HG03469 (cell line): ENCODE measurements around the gene PAN3.
A peak's percentile ranks its signal among the peaks of the same experiment; 100 is the strongest.

Source experiments
- ATAC-seq: cut with Tn5 transposase; IDR thresholded peaks from one replicate; pipeline ENCODE4 v1.9.1; 2021; ENCODE audit warnings: mild to moderate bottlenecking, moderate library complexity, moderate number of reproducible peaks; ENCODE audit not compliant: unreplicated experiment

The PAN3 gene

GRCh38 chr13:28283600-28283999 lies 145.3 kb downstream of the PAN3 start:
- ATAC-seq = no peak

DNA sequence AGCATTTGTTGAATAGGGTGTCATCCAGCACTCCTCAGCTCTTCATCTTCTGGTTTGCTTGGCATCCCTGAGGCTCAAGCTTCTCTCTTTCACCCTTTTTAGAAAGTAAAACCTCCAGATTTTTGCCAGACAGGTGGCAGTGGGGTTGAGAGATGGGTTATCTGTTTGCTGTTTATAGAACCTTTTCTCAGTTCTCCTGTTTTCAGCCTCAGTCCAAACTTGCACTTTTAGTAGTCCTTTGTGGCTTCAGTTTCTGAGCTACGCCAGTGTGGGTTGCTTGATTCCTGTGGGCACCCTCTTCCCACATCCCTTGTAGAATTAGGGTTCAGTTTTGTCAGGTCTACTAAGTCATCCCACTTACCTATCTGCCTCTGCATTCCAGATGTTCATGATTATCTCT lies 147.9 kb downstream of the PAN3 start:
- ATAC-seq = peak; percentile 49

DNA sequence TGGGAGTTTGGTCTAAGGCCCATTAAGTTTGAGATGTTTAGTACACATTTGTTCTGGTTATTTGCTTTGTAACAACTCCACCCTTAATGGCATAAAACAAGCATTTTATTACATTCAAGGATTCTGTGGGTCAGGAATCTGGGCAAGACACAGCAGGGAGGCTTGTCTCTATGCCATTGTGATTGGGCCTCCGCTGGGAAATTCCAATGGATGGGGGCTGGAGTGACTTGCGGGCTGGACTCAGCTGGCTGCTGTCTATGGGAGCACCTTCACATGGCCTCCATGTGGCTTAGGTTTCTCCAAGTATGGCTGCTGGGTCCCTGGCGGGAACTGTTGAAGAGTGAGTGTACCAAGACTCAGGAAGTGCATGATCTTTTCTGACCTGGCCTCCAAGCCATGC lies 159.0 kb downstream of the PAN3 start:
- ATAC-seq = no peak

DNA sequence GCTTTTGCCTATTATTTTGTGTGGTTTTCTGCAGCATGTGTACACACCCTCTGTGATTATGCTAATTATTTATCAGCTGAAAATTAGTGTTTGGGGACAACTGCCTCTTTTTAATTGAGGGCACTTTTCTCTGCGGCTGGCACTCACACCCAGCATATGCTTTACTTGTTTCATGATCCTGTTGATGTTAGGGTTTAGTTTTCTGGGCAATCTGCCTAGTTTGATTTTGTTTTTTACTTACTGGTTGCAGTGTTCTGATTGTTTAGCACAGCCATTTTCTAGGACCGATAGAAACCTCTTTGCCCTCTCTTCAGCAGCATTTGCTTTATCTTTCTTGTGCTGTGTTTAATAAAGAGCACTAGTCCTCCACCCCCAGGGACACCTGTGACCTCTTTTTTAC lies 161.6 kb downstream of the PAN3 start:
- no peak for ATAC-seq

GRCh38 chr13:28301839-28302238 lies 163.5 kb downstream of the PAN3 start:
- ATAC-seq = no peak

DNA sequence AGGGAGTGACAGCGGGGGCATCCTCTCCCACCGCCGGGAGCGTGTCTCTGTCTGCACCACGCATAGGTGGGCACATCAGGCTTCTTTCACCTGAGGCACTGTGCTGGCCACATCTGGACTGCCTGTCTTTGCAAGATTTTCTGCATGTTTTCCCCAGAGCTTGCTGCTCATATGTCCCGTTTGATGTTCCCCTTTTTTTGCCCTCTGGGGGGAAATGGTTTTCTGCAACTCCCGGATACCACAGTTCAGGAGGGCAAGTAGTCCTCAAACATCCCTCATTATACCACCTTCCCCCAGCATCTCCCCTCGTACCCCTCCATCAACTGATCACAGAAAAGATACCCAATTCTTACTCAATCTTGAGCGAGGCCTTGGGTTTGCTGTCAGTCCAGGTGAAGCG lies 168.0 kb downstream of the PAN3 start:
- ATAC-seq = no peak

- no peak for ATAC-seq
Observed at GRCh38 chr13:28313579-28313978, 175.2 kb downstream of the PAN3 start.

- ATAC-seq = no peak
Observed at GRCh38 chr13:28314879-28315278, 176.5 kb downstream of the PAN3 start.

DNA sequence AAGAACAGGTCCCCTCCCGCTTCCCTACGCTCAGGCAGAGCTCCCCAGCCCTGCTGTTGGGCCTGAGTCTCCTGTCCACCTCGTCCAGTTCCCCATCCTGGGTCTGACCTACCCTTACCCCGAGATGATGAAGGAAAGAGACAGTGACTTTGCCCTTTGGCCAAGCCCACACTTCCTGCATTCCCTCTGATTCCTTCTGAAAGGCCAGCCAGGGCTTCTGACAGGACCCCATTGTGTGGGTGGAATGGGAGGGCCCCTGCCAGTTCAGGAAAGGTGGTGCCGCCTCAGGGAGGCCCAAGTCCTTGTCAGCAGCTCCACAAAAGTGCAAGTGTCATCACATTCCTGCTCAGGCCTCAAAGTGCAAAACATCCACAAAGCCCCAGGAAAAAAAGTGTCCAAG lies 177.8 kb downstream of the PAN3 start:
- no peak for ATAC-seq

- no peak for ATAC-seq
Observed at GRCh38 chr13:28316836-28317235, 178.5 kb downstream of the PAN3 start.

GRCh38 chr13:28318496-28318895 lies 180.2 kb downstream of the PAN3 start:
- ATAC-seq = no peak

DNA sequence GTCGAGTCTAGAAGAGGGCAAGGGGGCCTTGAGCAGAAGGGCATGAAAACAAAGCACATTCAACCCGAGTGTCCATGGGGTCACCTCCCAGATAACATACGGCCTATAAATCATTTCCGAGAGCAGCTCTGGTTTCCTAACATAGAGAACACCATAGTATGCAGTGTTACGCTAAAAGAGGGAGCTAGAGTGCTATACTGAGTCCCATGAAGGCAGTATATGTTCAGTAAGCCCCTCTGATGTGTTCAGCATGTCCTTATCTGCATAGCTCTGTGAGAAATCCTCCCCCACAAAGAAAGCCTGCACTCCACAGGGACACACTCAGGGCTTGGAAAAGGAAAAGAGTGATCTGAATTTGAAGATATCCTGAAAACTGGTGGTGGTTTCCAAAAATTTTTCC lies 181.2 kb downstream of the PAN3 start:
- no peak for ATAC-seq

DNA sequence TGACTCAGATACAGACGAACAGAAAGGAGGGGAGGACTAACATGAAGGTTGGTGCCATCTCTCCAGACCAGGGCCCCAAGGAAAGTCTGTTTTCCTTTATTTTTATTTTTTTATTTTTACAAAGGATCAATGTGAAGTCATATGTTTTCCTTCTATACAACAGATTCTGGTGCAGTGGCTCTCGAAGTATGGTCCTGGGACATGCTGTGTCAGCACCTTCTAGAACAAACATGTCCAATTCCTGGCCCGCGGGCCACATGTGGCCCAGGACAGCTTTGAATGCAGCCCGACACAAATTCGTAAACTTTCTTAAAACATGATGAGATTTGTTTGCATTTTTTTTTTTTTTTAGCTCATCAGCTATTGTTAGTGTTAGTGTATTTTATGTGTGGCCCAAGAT lies 181.9 kb downstream of the PAN3 start:
- no peak for ATAC-seq

DNA sequence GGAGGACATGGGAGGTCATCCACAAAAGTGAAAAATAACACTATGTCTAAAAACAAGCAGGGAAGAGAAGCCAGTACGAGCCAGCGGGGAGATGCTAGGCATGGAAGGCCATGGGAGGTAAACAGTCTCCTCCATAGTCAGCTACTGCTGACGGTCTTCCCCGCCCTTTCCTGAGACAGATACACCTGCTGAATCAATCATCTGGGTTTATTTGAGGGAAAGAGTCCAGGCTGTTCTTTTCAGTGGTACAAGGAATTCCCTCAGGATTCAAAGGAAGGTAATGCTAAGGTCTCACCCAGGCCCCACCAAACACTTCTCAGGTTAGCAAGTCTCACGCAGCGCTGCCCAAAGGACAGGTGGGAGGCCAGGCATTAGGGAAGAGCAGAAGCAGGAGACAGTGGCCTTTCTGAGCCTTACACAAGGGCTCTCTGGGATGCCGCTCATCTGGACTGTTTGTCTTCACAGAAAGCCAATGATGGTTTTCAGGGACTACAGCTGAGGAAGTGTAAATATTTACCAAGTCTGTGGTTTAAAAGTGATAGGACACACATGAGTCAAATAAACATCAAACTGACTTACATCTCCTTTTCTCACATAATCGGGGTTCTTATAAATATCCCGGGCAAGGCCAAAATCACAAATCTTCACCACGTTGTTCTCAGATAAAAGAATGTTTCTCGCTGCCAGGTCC lies 182.7 kb downstream of the PAN3 start:
- no peak for ATAC-seq

- no peak for ATAC-seq
Observed at GRCh38 chr13:28321756-28322155, 183.4 kb downstream of the PAN3 start.

- no peak for ATAC-seq
Observed at GRCh38 chr13:28322256-28322905, 184.0 kb downstream of the PAN3 start.

- peak; percentile 56 for ATAC-seq
Observed at GRCh38 chr13:28324181-28324789, 185.9 kb downstream of the PAN3 start.

DNA sequence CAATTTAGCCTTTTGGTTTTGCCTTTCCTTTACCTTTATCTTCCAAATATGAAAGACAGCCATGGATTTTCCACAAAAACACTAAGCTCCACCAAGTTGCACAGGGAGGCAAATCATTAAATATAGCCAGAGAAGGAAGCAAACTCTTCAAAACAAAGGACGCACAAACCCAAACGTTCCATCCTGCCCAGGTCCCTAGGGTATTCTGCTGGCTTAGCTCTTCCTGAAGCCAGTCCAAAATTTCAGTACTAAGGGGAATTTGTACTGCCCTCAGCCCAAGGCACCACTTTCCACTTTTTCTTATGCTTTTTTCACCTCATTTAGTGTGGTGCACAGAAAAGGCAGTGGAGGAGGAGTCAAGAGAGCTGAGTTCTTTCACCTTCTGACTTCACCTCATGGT lies 186.7 kb downstream of the PAN3 start:
- no peak for ATAC-seq

GRCh38 chr13:28326056-28326455 lies 187.7 kb downstream of the PAN3 start:
- ATAC-seq = no peak

GRCh38 chr13:28327373-28328270 lies 189.3 kb downstream of the PAN3 start:
- no peak for ATAC-seq

DNA sequence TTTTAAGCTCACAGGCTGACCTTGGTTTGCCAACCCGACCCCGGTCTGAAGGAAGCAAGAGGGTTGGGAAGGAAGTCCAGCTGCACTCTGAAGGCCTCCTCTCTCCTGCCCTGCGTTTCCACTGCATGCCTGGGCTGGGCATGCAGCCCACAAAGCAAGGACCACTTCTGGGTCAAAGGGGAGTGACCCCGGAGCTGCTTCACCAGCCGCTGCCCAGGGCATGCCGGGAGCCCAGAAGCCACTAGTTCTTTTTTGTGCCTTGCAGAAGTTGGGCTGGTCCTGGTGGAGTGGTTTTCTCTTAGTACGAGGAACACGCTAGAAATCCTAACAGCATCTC lies 189.9 kb downstream of the PAN3 start:
- no peak for ATAC-seq
